H1 (cell line): Measurements from ENCODE around the gene ULK3.

ENCODE experiments used
- CREB1 ChIP-seq: IDR thresholded peaks from 2 replicates; pipeline ENCODE4 v1.6.1; 2012; ENCODE audit warnings: inconsistent platforms
- CTCF ChIP-seq, 3 experiments: IDR thresholded peaks; 1 replicate in 2 of 3; 2 replicates in 1 of 3; pipeline versions ENCODE4 v1.5.1 to v1.6.1; 2011; ENCODE audit warnings: low read length in 3 of 3, mild to moderate bottlenecking in 3 of 3, inconsistent platforms in 2 of 3, low read depth in 1 of 3, moderate library complexity in 1 of 3; ENCODE audit not compliant: insufficient read depth in 1 of 3; ENCODE audit errors: control extremely low read depth in 1 of 3
- EP300 ChIP-seq, 2 experiments: IDR thresholded peaks; 1 replicate in 1 of 2; 2 replicates in 1 of 2; pipeline ENCODE4 v1.6.1; 2011 to 2012; ENCODE audit warnings: low read depth in 2 of 2, low read length in 2 of 2, mild to moderate bottlenecking in 2 of 2, borderline replicate concordance in 1 of 2, inconsistent platforms in 1 of 2, moderate library complexity in 1 of 2
- FOSL1 ChIP-seq: IDR thresholded peaks from 2 replicates; pipeline ENCODE4 v1.6.1; 2011; ENCODE audit warnings: mild to moderate bottlenecking, low read depth, low read length, moderate library complexity; ENCODE audit not compliant: insufficient read depth
- GTF2F1 ChIP-seq: IDR thresholded peaks from 2 replicates; pipeline ENCODE4 v1.6.1; 2012; ENCODE audit warnings: low read depth, low read length, improper control_type of control experiment, borderline replicate concordance
- HDAC2 ChIP-seq, 2 experiments: fragments of 300-600 bp in 1 of 2; sonication (generic) in 1 of 2; IDR thresholded peaks; 2 replicates each; pipeline ENCODE4 v1.6.1; 2011 to 2012; ENCODE audit warnings: low read depth in 2 of 2, low read length in 2 of 2, mild to moderate bottlenecking in 2 of 2, moderate library complexity in 2 of 2, borderline replicate concordance in 1 of 2, inconsistent platforms in 1 of 2
- JUN ChIP-seq: IDR thresholded peaks from 2 replicates; pipeline ENCODE4 v1.6.1; 2011; ENCODE audit warnings: low read depth, mild to moderate bottlenecking, improper control_type of control experiment, low read length
- JUND ChIP-seq: IDR thresholded peaks from 2 replicates; pipeline ENCODE4 v1.6.1; 2011; ENCODE audit warnings: mild to moderate bottlenecking, improper control_type of control experiment, low read length
- POLR2AphosphoS5 ChIP-seq: IDR thresholded peaks from 2 replicates; pipeline ENCODE4 v1.6.1; 2011; ENCODE audit warnings: low read depth, low read length
- SP1 ChIP-seq: IDR thresholded peaks from 2 replicates; pipeline ENCODE4 v1.6.1; 2011; ENCODE audit warnings: low read depth, low read length
- TAF1 ChIP-seq: IDR thresholded peaks from 2 replicates; pipeline ENCODE4 v1.6.1; 2011; ENCODE audit warnings: mild to moderate bottlenecking, low read depth, low read length
- YY1 ChIP-seq: IDR thresholded peaks from 2 replicates; pipeline ENCODE4 v1.6.1; 2011; ENCODE audit warnings: low read depth, mild to moderate bottlenecking, low read length
- ZNF274 ChIP-seq: IDR thresholded peaks from 2 replicates; pipeline ENCODE4 v1.7.0; 2012; ENCODE audit warnings: low read length, borderline replicate concordance; ENCODE audit errors: extremely low read depth

- TF ChIP-seq HDAC2 (IDR thresholded peaks at IDR 0.05; ENCODE audit: borderline replicate concordance in 1 of 2, low read depth in 2 of 2, low read length in 2 of 2) (no peak), EP300 (IDR thresholded peaks at IDR 0.05; ENCODE audit: borderline replicate concordance in 1 of 2, low read depth in 2 of 2, low read length in 2 of 2) (no peak), SP1 (no peak), TAF1 (no peak), POLR2AphosphoS5 (no peak), CTCF (IDR thresholded peaks at IDR 0.05; ENCODE audit: control extremely low read depth in 1 of 3, insufficient read depth in 1 of 3, low read depth in 1 of 3, low read length in 3 of 3) (peak; percentile 57 to 67 (median 63)), JUND (no peak), JUN (no peak), CREB1 (no peak), ZNF274 (no peak), GTF2F1 (no peak), YY1 (no peak), FOSL1 (no peak)
These were observed 34.1 kb downstream of the ULK3 start for GRCh38 chr15:74808840-74809229.
